Adipose tissue (tissue), 3 donors: ENCODE results near the gene INSYN1. TPM values are rescaled to one million over a fixed set of nuclear protein-coding genes. Genes with fewer than 3 reads are reported as not detected.
A peak's percentile ranks its signal among the peaks of the same experiment; 100 is the strongest.
"Not testable (repeated sequence)": the region's sequence is repeated elsewhere in the genome, so short reads cannot be mapped to it uniquely, and the experiment has no call there.

Source experiments
- H3K27ac ChIP-seq: one replicate; pipeline ENCODE4 v1.5.1; 2013; ENCODE audit warnings: low read depth, low read length
- WGBS, 3 donors: extraction: QIAGEN DNeasy Blood & Tissue Kit; methylation state at CpG; one replicate each; pipeline ENCODE4 v1.1.7; 2013; 5-methylcytosine and 5-hydroxymethylcytosine counted together
- polyA plus RNA-seq, 3 donors: library from polyadenylated mRNA; stranded (reverse); fragments of 200-250 nt; gene quantifications; one replicate each; pipeline ENCODE4 v1.2.3, GENCODE V29; 2013
- donor health status: healthy with polysubstance abuse.
- donor health status: Bipolar disorder and iron deficiency.
- donor health status: healthy.

The INSYN1 gene
- polyA plus RNA-seq, 3 donors: 1.2 to 2.0 (median 1.3) TPM

GRCh38 chr15:73702311-73703239, 50.6 kb downstream of the INSYN1 start:
- WGBS, 3 donors: 85 to 90% (median 87%) methylated on average over 30 to 33 of the region's 33 CpGs
- H3K27ac ChIP-seq: not testable (repeated sequence)

- no peak overlapping the region for H3K27ac ChIP-seq
- 31 to 33% (median 31%) methylated on average over 13 of the region's 13 CpGs for WGBS, 3 donors
These were observed 52.9 kb downstream of the INSYN1 start for GRCh38 chr15:73700041-73700842.

GRCh38 chr15:73699249-73700040, 53.7 kb downstream of the INSYN1 start:
- no peak overlapping the region for H3K27ac ChIP-seq

GRCh38 chr15:73697033-73697467, 56.1 kb downstream of the INSYN1 start:
- 2 to 53% (median 2%) methylated on average over 9 of the region's 9 CpGs for WGBS, 3 donors
- peak overlapping the region; percentile 33 for H3K27ac ChIP-seq

More at GRCh38 chr15:73699249-73700040, 53.7 kb downstream of the INSYN1 start:
- 73 to 84% (median 78%) methylated on average over 10 to 14 of the region's 14 CpGs for WGBS, 3 donors

- no peak overlapping the region for H3K27ac ChIP-seq
- 10 to 79% (median 33%) methylated on average over 1 of the region's 1 CpG for whole genome bisulfite sequencing, 3 donors
These were observed 56.5 kb downstream of the INSYN1 start for GRCh38 chr15:73696641-73697001.

GRCh38 chr15:73695773-73696640, 57.1 kb downstream of the INSYN1 start:
- 49 to 79% (median 61%) methylated on average over 16 of the region's 16 CpGs for WGBS, 3 donors
- no peak overlapping the region for H3K27ac ChIP-seq

GRCh38 chr15:73694419-73694818, 58.7 kb downstream of the INSYN1 start:
- 44 to 72% (median 56%) methylated on average over 5 of the region's 5 CpGs for WGBS, 3 donors
- no peak overlapping the region for H3K27ac ChIP-seq

- 42 to 61% (median 59%) methylated on average over 6 of the region's 6 CpGs for WGBS, 3 donors
- no peak overlapping the region for H3K27ac ChIP-seq
These were observed 61.8 kb downstream of the INSYN1 start for GRCh38 chr15:73691396-73691795.

GRCh38 chr15:73688455-73688854, 64.7 kb downstream of the INSYN1 start:
- peak overlapping the region; percentile 17 for H3K27ac ChIP-seq
- WGBS, 3 donors: 82 to 88% (median 83%) methylated on average over 6 of the region's 6 CpGs

- WGBS, 3 donors: 90 to 100% (median 96%) methylated on average over 2 of the region's 2 CpGs
- no peak overlapping the region for H3K27ac ChIP-seq
These were observed 65.8 kb downstream of the INSYN1 start for GRCh38 chr15:73687351-73687750.

GRCh38 chr15:73686781-73687256, 66.3 kb downstream of the INSYN1 start:
- H3K27ac ChIP-seq: no peak overlapping the region
- 45 to 74% (median 51%) methylated on average over 4 of the region's 4 CpGs for WGBS, 3 donors

GRCh38 chr15:73685981-73686380, 67.2 kb downstream of the INSYN1 start:
- WGBS, 3 donors: 66 to 83% (median 78%) methylated on average over 6 of the region's 6 CpGs
- H3K27ac ChIP-seq: no peak overlapping the region

Other genes with a start within 250 kb of the INSYN1 start
- gene NPTN, start 120.0 kb downstream of the INSYN1 start, polyA plus RNA-seq: 10 to 100 TPM; 34.3 to 62.4 (median 43.5) TPM
- 10 to 100 TPM; 20.6 to 36.5 (median 32.2) TPM for gene CD276, start 69.0 kb downstream of the INSYN1 start, polyA plus RNA-seq
- gene TBC1D21, start 120.2 kb upstream of the INSYN1 start, polyA plus RNA-seq: not detected
- 10 to 100 TPM in 1 of 3 donors, 1 to 10 TPM in 2; 4.2 to 15.7 (median 6.7) TPM for gene LOXL1, start 173.1 kb upstream of the INSYN1 start, polyA plus RNA-seq
- gene STOML1, start 238.9 kb upstream of the INSYN1 start, polyA plus RNA-seq: 10 to 100 TPM; 10.3 to 17.6 (median 14.4) TPM
- gene PML, start 241.4 kb upstream of the INSYN1 start, polyA plus RNA-seq: 10 to 100 TPM; 10.5 to 47.9 (median 32.6) TPM